Measurements from ENCODE around the gene BIN1. TPM values are rescaled to one million over a fixed set of nuclear protein-coding genes. Genes with fewer than 3 reads are reported as not detected.

The BIN1 gene
- polyA plus RNA-seq, 1 donor from 2014 or later, result 61.9 TPM

- no peak overlapping the region for H3K27ac ChIP-seq (ENCODE audit: low read length)
- no peak for TF ChIP-seq POLR2AphosphoS5 (IDR thresholded peaks at IDR 0.05)
- no peak for TF ChIP-seq CTCF (IDR thresholded peaks at IDR 0.05; ENCODE audit: poor library complexity, severe bottlenecking)
- no peak for TF ChIP-seq TAF1 (IDR thresholded peaks at IDR 0.05; ENCODE audit: low read depth)
- TF ChIP-seq SMC3 (conservative IDR thresholded peaks at IDR 0.05; ENCODE audit: poor library complexity), result no peak
- no peak overlapping the region for H3K9ac ChIP-seq (ENCODE audit: low read length)
Observed at GRCh38 chr2:127101756-127102477, 5.0 kb downstream of the BIN1 start.

GRCh38 chr2:127101048-127101611 lies 5.8 kb downstream of the BIN1 start:
- H3K36me3 ChIP-seq (ENCODE audit: insufficient read depth, low read length), result no peaks in the 10 kb centered on the region
- no peak overlapping the region for H3K4me2 ChIP-seq (ENCODE audit: low read length)
- no peaks in the 10 kb centered on the region for H3K9me3 ChIP-seq (ENCODE audit: low read length)
- no peak overlapping the region for H3K27ac ChIP-seq (ENCODE audit: low read length)
- H3K79me2 ChIP-seq (replicated peaks; ENCODE audit: insufficient read depth, low read length), result peaks cover 10% of the 10 kb centered on the region
- no peak overlapping the region for H3K4me3 ChIP-seq (ENCODE audit: low read length)
- H3K9me2 ChIP-seq (ENCODE audit: insufficient read depth, low read length), result no peaks in the 10 kb centered on the region
- H3K27me3 ChIP-seq (ENCODE audit: insufficient read depth, low read depth, low read length), result no peaks in the 10 kb centered on the region
- H3K9ac ChIP-seq (ENCODE audit: low read length), result no peak overlapping the region
- TF ChIP-seq RAD21 (conservative IDR thresholded peaks at IDR 0.05) (no peak), MXI1 (conservative IDR thresholded peaks at IDR 0.05; ENCODE audit: poor library complexity, severe bottlenecking) (no peak), TAF1 (IDR thresholded peaks at IDR 0.05; ENCODE audit: low read depth) (no peak), POLR2AphosphoS5 (IDR thresholded peaks at IDR 0.05) (no peak), EZH2 (IDR thresholded peaks at IDR 0.05; ENCODE audit: borderline replicate concordance, insufficient read depth, low read length, poor library complexity, severe bottlenecking) (no peak), CTCF (IDR thresholded peaks at IDR 0.05; ENCODE audit: poor library complexity, severe bottlenecking) (no peak), REST (IDR thresholded peaks at IDR 0.05; ENCODE audit: borderline replicate concordance) (no peak), SMC3 (conservative IDR thresholded peaks at IDR 0.05; ENCODE audit: poor library complexity) (no peak), EP300 (conservative IDR thresholded peaks at IDR 0.05; ENCODE audit: poor library complexity, severe bottlenecking) (no peak)
- H4K20me1 ChIP-seq (ENCODE audit: insufficient read depth), result no peaks in the 10 kb centered on the region
- no peak overlapping the region for H2AFZ ChIP-seq (ENCODE audit: low read depth, low read length)
- no peaks in the 10 kb centered on the region for H3F3A ChIP-seq (ENCODE audit: insufficient read depth, low read length, poor library complexity, severe bottlenecking)

More at GRCh38 chr2:127101756-127102477, 5.0 kb downstream of the BIN1 start:
- H3K4me2 ChIP-seq (ENCODE audit: low read length), result no peak overlapping the region
- no peak overlapping the region for H3K4me3 ChIP-seq (ENCODE audit: low read length)
- H4K20me1 ChIP-seq (ENCODE audit: insufficient read depth), result no peaks in the 10 kb centered on the region
- no peak overlapping the region for H2AFZ ChIP-seq (ENCODE audit: low read depth, low read length)
- H3K79me2 ChIP-seq (replicated peaks; ENCODE audit: insufficient read depth, low read length), result peaks cover 10% of the 10 kb centered on the region
- peaks cover 4% of the 10 kb centered on the region for H3K27me3 ChIP-seq (ENCODE audit: insufficient read depth, low read depth, low read length)
- no peaks in the 10 kb centered on the region for H3K36me3 ChIP-seq (ENCODE audit: insufficient read depth, low read length)
- no peaks in the 10 kb centered on the region for H3F3A ChIP-seq (ENCODE audit: insufficient read depth, low read length, poor library complexity, severe bottlenecking)
- no peaks in the 10 kb centered on the region for H3K9me2 ChIP-seq (ENCODE audit: insufficient read depth, low read length)
- H3K9me3 ChIP-seq (ENCODE audit: low read length), result no peaks in the 10 kb centered on the region
